Osteoblast (primary cell): ENCODE measurements around the gene TTC19. TPM values are rescaled to one million over a fixed set of nuclear protein-coding genes. Genes with fewer than 3 reads are reported as not detected.

Source experiments
- DNase-seq: peaks from one replicate; pipeline ENCODE4 v3.0.0; 2011; ENCODE audit warnings: low spot score, mixed read lengths; ENCODE audit not compliant: insufficient read length; ENCODE audit errors: missing footprints
- H2AFZ ChIP-seq: 2 replicates; pipeline ENCODE4 v1.6.0; 2011; ENCODE audit warnings: mild to moderate bottlenecking, low read length
- H3K27ac ChIP-seq: 2 replicates; pipeline ENCODE4 v1.5.1; 2011; ENCODE audit warnings: mild to moderate bottlenecking, low read depth, low read length, moderate library complexity
- H3K27me3 ChIP-seq: 2 replicates; pipeline ENCODE4 v1.6.0; 2012; ENCODE audit warnings: mild to moderate bottlenecking, control low read depth, inconsistent platforms, low read length, moderate library complexity; ENCODE audit not compliant: insufficient read depth
- H3K36me3 ChIP-seq: 2 replicates; pipeline ENCODE4 v1.5.1; 2011; ENCODE audit warnings: mild to moderate bottlenecking, low read length, control low read depth, moderate library complexity; ENCODE audit not compliant: insufficient read depth
- H3K4me1 ChIP-seq: 2 replicates; pipeline ENCODE4 v1.5.1; 2011; ENCODE audit warnings: mild to moderate bottlenecking, low read length, control low read depth, moderate library complexity; ENCODE audit not compliant: insufficient read depth
- H3K4me2 ChIP-seq: 2 replicates; pipeline ENCODE4 v1.6.0; 2011; ENCODE audit warnings: mild to moderate bottlenecking, low read length; ENCODE audit not compliant: insufficient read depth
- H3K4me3 ChIP-seq: fragments of 200-600 bp; sonication (generic); 3 replicates; pipeline ENCODE4 v1.5.1; 2012; ENCODE audit warnings: mild to moderate bottlenecking, low read length, inconsistent platforms; ENCODE audit not compliant: insufficient read depth
- H3K79me2 ChIP-seq: 2 replicates; pipeline ENCODE4 v1.6.0; 2012; ENCODE audit warnings: mild to moderate bottlenecking, low read length, control low read depth, inconsistent platforms; ENCODE audit not compliant: insufficient read depth
- H3K9me3 ChIP-seq: 2 replicates; pipeline ENCODE4 v1.5.1; 2011; ENCODE audit warnings: low read depth, low read length, control low read depth
- H4K20me1 ChIP-seq: 2 replicates; pipeline ENCODE4 v1.6.0; 2012; ENCODE audit warnings: mild to moderate bottlenecking, low read length, control low read depth; ENCODE audit not compliant: insufficient read depth
- total RNA-seq: library from RNA; depleted of rRNA; stranded (reverse); fragments of >200 nt; gene quantifications from 2 replicates; pipeline ENCODE4 v1.2.3, GENCODE V29; 2012
- TF ChIP-seq, protein P1 (sequence below): IDR thresholded peaks from 2 replicates; pipeline ENCODE4 v1.5.1; 2011; ENCODE audit warnings: mild to moderate bottlenecking, low read depth, low read length, moderate library complexity; ENCODE audit errors: extremely low read depth

Gene TTC19
- total RNA-seq, 1 donor, result 31.8 TPM

DNA sequence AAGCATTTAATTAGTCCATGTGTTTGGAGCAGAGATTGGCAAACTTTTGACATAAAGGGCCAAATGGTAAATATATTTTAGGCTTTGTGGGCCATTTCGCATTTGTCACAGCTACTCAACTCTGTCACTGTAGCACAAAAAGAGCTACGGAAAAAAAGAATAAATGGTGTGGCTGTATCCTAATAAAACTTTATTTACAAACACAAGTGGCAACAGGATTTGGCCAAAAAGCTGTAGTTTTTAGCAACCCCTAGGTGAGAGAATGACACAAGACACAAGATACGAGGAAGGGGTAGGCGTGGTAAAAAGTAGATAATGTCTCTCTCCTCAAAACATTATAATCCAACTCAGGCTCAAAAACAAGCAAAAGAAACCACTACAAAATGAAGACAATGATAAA, 66.5 kb downstream of the TTC19 start:
- Histone ChIP-seq H3K4me2 (no peak overlapping the region), H3K27me3 (no peaks in the 10 kb centered on the region), H3K79me2 (peaks cover 8% of the 10 kb centered on the region), H3K36me3 (peaks cover 89% of the 10 kb centered on the region), H3K9me3 (no peaks in the 10 kb centered on the region), H3K4me3 (no peak overlapping the region), H3K4me1 (no peaks in the 10 kb centered on the region), H4K20me1 (no peaks in the 10 kb centered on the region), H3K27ac (no peak overlapping the region), H2AFZ (no peak overlapping the region)
- TF ChIP-seq, protein P1, sequence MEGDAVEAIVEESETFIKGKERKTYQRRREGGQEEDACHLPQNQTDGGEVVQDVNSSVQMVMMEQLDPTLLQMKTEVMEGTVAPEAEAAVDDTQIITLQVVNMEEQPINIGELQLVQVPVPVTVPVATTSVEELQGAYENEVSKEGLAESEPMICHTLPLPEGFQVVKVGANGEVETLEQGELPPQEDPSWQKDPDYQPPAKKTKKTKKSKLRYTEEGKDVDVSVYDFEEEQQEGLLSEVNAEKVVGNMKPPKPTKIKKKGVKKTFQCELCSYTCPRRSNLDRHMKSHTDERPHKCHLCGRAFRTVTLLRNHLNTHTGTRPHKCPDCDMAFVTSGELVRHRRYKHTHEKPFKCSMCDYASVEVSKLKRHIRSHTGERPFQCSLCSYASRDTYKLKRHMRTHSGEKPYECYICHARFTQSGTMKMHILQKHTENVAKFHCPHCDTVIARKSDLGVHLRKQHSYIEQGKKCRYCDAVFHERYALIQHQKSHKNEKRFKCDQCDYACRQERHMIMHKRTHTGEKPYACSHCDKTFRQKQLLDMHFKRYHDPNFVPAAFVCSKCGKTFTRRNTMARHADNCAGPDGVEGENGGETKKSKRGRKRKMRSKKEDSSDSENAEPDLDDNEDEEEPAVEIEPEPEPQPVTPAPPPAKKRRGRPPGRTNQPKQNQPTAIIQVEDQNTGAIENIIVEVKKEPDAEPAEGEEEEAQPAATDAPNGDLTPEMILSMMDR, result no peak
- DNase-seq, result no peak

DNA sequence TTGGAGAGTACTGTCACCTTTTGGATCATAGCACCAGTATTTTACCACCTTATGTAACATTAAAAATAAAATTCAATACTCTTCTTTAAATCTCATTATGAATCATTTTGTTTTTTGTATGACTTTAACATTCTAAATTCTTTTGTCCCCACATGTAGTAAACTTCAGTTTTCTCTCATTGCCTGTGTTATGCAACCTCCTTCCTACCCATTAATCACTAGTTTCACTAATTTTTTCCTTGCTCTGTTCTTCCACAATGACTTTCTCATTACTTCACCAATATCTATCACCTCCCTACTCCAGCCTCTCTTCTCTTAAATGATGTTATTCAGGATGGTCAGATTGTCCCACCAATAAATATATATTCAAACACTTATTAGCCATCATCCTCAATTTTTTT, 68.7 kb downstream of the TTC19 start:
- no peak overlapping the region for H3K4me2 ChIP-seq
- H3K79me2 ChIP-seq, result peaks cover 8% of the 10 kb centered on the region
- no peak overlapping the region for H3K27ac ChIP-seq
- no peaks in the 10 kb centered on the region for H3K9me3 ChIP-seq
- H3K4me3 ChIP-seq, result no peak overlapping the region
- H3K27me3 ChIP-seq, result no peaks in the 10 kb centered on the region
- no peaks in the 10 kb centered on the region for H3K4me1 ChIP-seq
- peaks cover 85% of the 10 kb centered on the region for H3K36me3 ChIP-seq
- H4K20me1 ChIP-seq, result no peaks in the 10 kb centered on the region
- DNase-seq, result no peak
- no peak overlapping the region for H2AFZ ChIP-seq
- TF ChIP-seq, protein P1, result no peak

DNA sequence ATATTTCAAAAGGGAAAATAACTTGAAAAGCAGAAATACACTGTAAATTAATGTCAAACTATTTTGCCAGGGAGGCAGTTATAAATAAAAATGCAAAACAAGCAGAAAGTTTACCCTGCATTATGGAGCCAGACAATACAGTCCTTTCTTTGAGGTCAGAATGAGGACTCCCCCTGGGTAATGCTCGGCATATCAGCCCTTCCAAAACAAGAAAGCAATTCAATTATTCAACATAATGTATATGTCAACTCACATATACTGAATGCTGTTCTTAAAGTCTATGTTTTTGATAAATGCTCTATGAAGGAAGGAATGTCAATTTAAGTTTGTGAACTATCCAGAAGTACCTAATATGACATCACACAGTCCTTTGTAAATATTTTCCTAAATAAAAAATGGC, 72.4 kb downstream of the TTC19 start:
- Histone ChIP-seq H3K36me3 (peaks cover 76% of the 10 kb centered on the region), H3K9me3 (no peaks in the 10 kb centered on the region)
- TF ChIP-seq, protein P1, result no peak

DNA sequence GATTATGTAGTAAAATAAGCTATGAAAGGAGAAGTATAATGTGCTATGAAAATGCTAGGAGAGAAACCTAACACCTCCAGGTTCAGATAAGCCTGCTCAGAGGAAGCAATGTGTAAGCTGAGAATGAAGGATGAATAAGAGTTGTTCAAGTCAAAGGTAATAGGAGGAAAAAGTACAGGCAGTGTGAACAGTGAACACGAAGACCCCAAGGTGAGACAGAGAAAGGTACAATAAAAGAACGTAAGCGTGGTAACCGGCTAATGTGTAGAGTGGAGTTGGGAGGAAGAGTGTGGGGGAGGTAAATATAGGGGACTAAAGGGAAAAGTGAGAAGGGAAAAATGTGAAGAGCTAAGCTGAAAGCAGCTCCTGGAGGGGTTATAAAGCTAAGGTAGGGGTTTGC, 74.2 kb downstream of the TTC19 start:
- no peak for DNase-seq
- H3K4me1 ChIP-seq, result no peaks in the 10 kb centered on the region
- no peaks in the 10 kb centered on the region for H3K9me3 ChIP-seq
- H3K27ac ChIP-seq, result no peak overlapping the region
- TF ChIP-seq, protein P1, result no peak
- H3K4me2 ChIP-seq, result no peak overlapping the region
- no peak overlapping the region for H3K4me3 ChIP-seq
- no peak overlapping the region for H2AFZ ChIP-seq
- peaks cover 13% of the 10 kb centered on the region for H3K79me2 ChIP-seq
- no peaks in the 10 kb centered on the region for H3K27me3 ChIP-seq
- no peaks in the 10 kb centered on the region for H4K20me1 ChIP-seq
- H3K36me3 ChIP-seq, result peaks cover 71% of the 10 kb centered on the region

More for the DNA sequence above, 72.4 kb downstream of the TTC19 start:
- H4K20me1 ChIP-seq, result no peaks in the 10 kb centered on the region
- DNase-seq, result no peak
- no peak overlapping the region for H3K4me3 ChIP-seq
- no peaks in the 10 kb centered on the region for H3K4me1 ChIP-seq
- no peak overlapping the region for H3K27ac ChIP-seq
- H3K4me2 ChIP-seq, result no peak overlapping the region
- no peaks in the 10 kb centered on the region for H3K27me3 ChIP-seq
- H3K79me2 ChIP-seq, result peaks cover 13% of the 10 kb centered on the region
- H2AFZ ChIP-seq, result no peak overlapping the region
